HG03135 (cell line): Measurements from ENCODE around the gene NDUFB2.
"Not testable (repeated sequence)": the region's sequence is repeated elsewhere in the genome, so short reads cannot be mapped to it uniquely, and the experiment has no call there.

Source experiments
- ATAC-seq: cut with Tn5 transposase; IDR thresholded peaks from one replicate; pipeline ENCODE4 v1.9.1; 2021; ENCODE audit warnings: mild to moderate bottlenecking, moderate library complexity; ENCODE audit not compliant: unreplicated experiment

The NDUFB2 gene

GRCh38 chr7:140689199-140690152 is 7.0 kb upstream of the NDUFB2 start:
- ATAC-seq = no peak

- ATAC-seq = no peak
Measured at GRCh38 chr7:140691376-140692045, 5.0 kb upstream of the NDUFB2 start.

DNA sequence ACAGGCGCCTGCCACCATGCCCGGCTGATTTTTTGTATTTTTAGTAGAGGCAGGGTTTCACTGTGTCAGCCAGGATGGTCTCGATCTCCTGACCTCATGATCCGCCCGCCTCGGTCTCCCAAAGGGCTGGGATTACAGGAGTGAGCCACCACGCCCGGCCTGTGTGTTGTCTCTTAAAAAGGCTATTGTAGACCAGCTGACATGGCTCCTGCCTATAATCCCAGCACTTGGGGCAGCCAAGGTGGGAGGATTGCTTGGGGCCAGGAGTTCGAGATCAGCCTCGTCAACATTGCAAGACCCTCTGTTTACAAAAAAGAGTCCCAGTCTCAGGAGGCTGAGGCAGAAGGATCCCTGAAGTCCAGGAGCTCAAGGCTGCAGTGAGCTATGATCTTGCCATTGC is 2.7 kb upstream of the NDUFB2 start:
- not testable (repeated sequence) for ATAC-seq

- ATAC-seq = no peak
Measured at GRCh38 chr7:140694592-140694991, 1.9 kb upstream of the NDUFB2 start.

- ATAC-seq = no peak
Measured at GRCh38 chr7:140695381-140695780, 1.1 kb upstream of the NDUFB2 start.

GRCh38 chr7:140696024-140696679 is 356 bp upstream of the NDUFB2 start:
- no peak for ATAC-seq

GRCh38 chr7:140697447-140698143 is 1.1 kb downstream of the NDUFB2 start:
- no peak for ATAC-seq

DNA sequence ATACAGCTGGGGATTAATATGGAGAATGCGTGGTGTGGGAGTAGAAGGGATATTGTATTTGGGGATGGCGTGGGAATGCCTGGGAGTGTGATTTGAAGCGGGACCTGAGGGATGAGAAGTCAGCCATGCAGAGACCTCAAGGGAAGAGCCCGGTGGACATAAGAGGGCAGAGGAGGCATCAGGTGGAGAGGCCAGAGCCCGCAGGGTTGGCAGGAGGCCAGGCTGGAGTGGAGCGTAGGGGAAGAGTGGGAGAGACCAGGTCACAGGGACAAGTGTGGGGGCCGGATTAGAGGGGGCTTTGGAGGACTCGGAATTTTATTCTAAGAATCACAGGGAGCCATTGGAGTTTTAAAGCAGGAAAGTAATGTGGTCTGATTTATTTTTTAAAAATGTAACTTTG is 2.0 kb downstream of the NDUFB2 start:
- no peak for ATAC-seq

GRCh38 chr7:140702774-140703173 is 6.3 kb downstream of the NDUFB2 start:
- no peak for ATAC-seq

GRCh38 chr7:140704205-140704604 is 7.7 kb downstream of the NDUFB2 start:
- ATAC-seq = no peak

DNA sequence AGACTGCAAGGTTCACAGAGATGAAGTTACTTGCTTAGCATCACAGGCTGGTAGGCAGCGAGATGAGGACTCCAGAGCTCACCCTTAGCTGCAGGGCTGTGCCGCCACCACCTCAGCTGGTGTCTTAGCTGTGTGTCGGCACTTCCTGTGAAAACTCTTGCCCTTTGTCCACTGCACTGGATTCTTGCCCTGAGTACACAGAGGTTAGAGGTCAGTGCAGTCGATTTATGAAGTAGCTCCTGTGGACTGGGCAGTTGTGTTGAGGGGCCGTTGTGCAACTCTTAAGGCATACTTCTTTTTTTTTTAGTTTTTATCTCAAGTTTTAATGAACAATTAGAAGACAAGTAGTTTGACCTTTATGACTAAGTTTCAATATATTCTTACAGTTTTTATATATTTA is 10.6 kb downstream of the NDUFB2 start:
- no peak for ATAC-seq

DNA sequence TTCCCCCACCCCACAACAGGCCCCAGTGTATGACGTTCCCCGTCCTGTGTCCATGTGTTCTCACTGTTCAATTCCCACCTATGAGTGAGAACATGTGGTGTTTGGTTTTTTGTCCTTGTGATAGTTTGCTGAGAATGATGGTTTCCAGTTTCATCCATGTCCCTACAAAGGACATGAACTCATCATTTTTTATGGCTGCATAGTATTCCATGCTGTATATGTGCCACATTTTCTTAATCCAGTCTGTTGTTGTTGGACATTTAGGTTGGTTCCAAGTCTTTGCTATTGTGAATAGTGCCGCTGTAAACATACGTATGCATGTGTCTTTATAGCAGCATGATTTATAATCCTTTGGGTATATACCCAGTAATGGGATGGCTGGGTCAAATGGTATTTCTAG is 12.3 kb downstream of the NDUFB2 start:
- ATAC-seq = not testable (repeated sequence)

GRCh38 chr7:140712392-140712791 is 15.9 kb downstream of the NDUFB2 start:
- ATAC-seq = not testable (repeated sequence)

GRCh38 chr7:140714331-140715040 is 18.0 kb downstream of the NDUFB2 start:
- ATAC-seq = no peak

DNA sequence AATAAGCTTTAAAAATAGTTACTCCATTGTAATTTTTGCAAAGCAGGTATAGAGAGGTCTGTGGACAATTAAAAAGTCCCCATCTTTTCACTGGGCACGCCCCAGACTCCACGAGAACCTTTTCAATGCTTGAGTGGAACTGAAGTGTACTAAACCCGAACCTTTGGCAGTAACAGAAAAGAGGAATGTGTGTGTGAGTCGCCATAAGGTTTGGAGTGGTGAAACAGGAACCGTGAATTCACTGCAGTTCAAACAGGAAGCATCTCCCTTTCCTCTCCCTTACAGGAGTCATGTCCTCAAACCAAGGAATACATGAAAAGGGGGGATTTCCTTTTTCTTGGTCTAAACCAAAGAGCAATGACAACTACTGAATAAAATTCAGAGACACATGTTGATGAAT is 23.2 kb downstream of the NDUFB2 start:
- ATAC-seq = no peak

- ATAC-seq = no peak
Measured at GRCh38 chr7:140722254-140722653, 25.7 kb downstream of the NDUFB2 start.

DNA sequence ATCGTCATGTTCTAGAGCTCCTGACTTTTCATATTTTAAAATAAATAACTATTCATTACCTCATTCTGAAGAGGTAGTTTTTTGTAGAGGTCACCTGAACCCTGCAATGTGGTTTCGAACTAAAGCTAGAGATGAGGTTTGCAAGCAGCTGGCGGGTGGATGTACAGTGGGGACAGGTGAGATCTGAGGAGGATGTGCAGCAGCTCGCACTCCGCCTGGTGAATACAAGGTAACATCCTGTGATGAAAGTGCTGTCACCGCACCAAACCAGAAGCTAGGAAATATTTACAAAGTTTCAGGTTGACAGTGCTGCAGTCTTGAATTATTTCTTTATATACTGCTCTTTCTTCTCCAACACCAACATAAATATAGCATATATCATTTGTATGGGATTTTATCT is 26.5 kb downstream of the NDUFB2 start:
- ATAC-seq = no peak

GRCh38 chr7:140723574-140723973 is 27.1 kb downstream of the NDUFB2 start:
- ATAC-seq = no peak

DNA sequence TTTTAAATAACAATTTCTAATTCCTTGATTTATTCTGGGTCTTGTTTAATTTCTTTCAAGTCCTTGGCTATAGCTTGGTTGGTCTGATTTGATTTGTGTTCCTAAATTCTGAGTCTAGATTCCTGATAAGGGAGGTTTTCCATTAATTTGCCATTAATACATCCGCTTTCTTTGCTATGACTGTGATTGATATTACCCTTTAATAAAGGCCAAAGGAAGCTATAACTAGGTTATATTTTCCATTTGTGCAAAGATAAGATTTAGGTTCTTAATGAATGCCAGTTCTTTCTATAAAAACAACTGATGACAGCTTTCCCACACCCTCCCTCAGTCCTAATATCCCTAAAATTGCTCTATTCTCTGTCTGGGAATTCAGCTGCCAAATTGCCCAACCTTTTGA is 28.2 kb downstream of the NDUFB2 start:
- ATAC-seq = no peak

DNA sequence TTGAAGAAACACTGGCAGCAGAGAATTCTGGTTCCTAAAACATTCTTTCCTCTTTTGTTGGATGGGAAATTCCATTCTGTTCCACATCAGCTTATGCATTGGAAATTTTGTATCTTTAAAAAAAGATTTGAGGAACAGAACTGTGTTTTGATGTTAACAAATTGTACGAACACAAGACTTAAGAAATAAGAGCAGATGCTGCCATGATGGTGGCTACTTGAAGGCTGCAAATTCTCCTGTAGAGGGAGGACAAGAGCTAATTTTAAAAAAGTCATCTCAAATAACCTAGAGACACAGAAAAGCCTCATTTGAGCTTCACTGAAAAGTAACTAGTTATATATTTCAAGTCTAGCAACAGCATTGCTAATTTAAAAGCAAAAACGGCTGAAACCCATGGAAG is 29.8 kb downstream of the NDUFB2 start:
- no peak for ATAC-seq
